Progenitor cell of endocrine pancreas (in vitro differentiated cells): ENCODE measurements around the gene TCOF1. TPM values are rescaled to one million over a fixed set of nuclear protein-coding genes. Genes with fewer than 3 reads are reported as not detected.

Source experiments
- DNase-seq: peaks from one replicate; pipeline ENCODE4 v3.0.0; 2021; ENCODE audit warnings: low spot score; ENCODE audit not compliant: unreplicated experiment
- H3K27ac Mint-ChIP-seq: 2 replicates; pipeline ENCODE4 v1.8.0; 2021; ENCODE audit warnings: mild to moderate bottlenecking, moderate library complexity, mixed read lengths
- H3K27me3 Mint-ChIP-seq: 2 replicates; pipeline ENCODE4 v1.8.0; 2021; ENCODE audit warnings: mixed read lengths
- H3K36me3 Mint-ChIP-seq: 2 replicates; pipeline ENCODE4 v1.8.0; 2022; ENCODE audit warnings: mixed read lengths; ENCODE audit not compliant: insufficient read depth
- H3K4me1 Mint-ChIP-seq: 2 replicates; pipeline ENCODE4 v1.8.0; 2021; ENCODE audit warnings: low read depth, mixed read lengths
- H3K4me3 Mint-ChIP-seq: 2 replicates; pipeline ENCODE4 v1.8.0; 2021; ENCODE audit warnings: low read depth, mild to moderate bottlenecking, moderate library complexity, mixed read lengths
- H3K9me3 Mint-ChIP-seq: 2 replicates; pipeline ENCODE4 v1.8.0; 2021; ENCODE audit warnings: low read depth, mixed read lengths
- long read RNA-seq: library from polyadenylated mRNA; unstranded; transcript quantifications from one replicate; pipeline ENCODE4 v2.0.0, GENCODE V29; 2020
- total RNA-seq: library from RNA; stranded (reverse); gene quantifications from 2 replicates; pipeline ENCODE4 v1.2.1, GENCODE V29; 2021
- TF ChIP-seq, protein P1 (sequence below): fragments of 200-600 bp; sonication (generic); IDR thresholded peaks from one replicate; pipeline ENCODE4 v1.5.0; 2021; ENCODE audit warnings: antibody characterized with exemption, mild to moderate bottlenecking; ENCODE audit not compliant: unreplicated experiment

Gene TCOF1, protein sequence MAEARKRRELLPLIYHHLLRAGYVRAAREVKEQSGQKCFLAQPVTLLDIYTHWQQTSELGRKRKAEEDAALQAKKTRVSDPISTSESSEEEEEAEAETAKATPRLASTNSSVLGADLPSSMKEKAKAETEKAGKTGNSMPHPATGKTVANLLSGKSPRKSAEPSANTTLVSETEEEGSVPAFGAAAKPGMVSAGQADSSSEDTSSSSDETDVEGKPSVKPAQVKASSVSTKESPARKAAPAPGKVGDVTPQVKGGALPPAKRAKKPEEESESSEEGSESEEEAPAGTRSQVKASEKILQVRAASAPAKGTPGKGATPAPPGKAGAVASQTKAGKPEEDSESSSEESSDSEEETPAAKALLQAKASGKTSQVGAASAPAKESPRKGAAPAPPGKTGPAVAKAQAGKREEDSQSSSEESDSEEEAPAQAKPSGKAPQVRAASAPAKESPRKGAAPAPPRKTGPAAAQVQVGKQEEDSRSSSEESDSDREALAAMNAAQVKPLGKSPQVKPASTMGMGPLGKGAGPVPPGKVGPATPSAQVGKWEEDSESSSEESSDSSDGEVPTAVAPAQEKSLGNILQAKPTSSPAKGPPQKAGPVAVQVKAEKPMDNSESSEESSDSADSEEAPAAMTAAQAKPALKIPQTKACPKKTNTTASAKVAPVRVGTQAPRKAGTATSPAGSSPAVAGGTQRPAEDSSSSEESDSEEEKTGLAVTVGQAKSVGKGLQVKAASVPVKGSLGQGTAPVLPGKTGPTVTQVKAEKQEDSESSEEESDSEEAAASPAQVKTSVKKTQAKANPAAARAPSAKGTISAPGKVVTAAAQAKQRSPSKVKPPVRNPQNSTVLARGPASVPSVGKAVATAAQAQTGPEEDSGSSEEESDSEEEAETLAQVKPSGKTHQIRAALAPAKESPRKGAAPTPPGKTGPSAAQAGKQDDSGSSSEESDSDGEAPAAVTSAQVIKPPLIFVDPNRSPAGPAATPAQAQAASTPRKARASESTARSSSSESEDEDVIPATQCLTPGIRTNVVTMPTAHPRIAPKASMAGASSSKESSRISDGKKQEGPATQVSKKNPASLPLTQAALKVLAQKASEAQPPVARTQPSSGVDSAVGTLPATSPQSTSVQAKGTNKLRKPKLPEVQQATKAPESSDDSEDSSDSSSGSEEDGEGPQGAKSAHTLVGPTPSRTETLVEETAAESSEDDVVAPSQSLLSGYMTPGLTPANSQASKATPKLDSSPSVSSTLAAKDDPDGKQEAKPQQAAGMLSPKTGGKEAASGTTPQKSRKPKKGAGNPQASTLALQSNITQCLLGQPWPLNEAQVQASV (N-terminal part only)
- total RNA-seq, result 58.9 and 66.7 TPM in 2 replicates
- long read RNA-seq, full-length matches to known transcripts, result 2 of 66 reads
- long read RNA-seq, partial matches to known transcripts, result 52 of 66 reads
- long read RNA-seq, other reads (novel, unspliced or antisense), result 12 of 66 reads

DNA sequence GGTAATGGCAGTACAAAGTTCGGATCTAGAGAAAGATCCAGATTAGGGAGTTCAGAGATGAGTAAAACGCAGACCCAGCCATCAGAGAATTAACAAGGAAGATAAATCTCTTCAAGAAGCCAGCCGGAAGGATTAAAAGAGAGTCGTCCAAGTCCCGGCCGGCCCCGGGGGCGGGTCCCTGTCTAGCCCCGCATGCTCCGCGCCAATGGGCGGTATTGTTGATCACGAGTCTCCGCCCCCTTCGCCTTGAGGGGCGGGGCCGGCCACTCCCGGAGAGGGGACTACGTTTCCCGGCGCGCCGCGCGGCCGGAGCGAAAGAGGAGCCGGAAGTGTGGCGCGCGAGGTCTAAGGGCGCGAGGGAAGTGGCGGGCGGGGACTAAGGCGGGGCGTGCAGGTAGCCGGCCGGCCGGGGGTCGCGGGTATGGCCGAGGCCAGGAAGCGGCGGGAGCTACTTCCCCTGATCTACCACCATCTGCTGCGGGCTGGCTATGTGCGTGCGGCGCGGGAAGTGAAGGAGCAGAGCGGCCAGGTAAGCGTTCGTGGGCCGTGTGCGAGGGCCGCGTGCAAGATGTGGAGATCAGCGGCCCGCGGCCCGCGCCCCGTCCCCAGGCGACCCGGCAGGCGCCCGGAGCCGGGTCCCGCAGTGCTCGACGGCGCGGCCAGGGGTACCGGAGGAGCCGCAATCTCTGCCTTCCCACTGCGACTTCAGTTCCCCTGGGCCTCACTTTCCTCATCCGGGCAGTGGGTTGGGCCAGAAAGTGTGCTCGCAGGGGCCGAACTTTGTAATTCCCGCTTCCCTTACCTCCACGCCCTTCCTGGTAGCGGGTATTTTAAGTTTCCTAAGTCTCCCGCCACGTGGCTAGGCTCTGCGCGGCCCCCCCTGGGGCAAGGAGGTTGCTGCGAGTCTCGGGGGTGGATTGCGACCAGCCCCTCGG, at the start of gene TCOF1:
TCOF1 (plus strand) TSS at position 372 of the 935 bp plus-strand sequence; CDS start at position 422, 50 bp downstream.
- H3K9me3 Mint-ChIP-seq, result no peaks in the 10 kb centered on the region
- peaks cover 17% of the 10 kb centered on the region for H3K4me1 Mint-ChIP-seq
- H3K27ac Mint-ChIP-seq, result peak within 1 kb of the TSS; percentile 89
- TF ChIP-seq, protein P1, sequence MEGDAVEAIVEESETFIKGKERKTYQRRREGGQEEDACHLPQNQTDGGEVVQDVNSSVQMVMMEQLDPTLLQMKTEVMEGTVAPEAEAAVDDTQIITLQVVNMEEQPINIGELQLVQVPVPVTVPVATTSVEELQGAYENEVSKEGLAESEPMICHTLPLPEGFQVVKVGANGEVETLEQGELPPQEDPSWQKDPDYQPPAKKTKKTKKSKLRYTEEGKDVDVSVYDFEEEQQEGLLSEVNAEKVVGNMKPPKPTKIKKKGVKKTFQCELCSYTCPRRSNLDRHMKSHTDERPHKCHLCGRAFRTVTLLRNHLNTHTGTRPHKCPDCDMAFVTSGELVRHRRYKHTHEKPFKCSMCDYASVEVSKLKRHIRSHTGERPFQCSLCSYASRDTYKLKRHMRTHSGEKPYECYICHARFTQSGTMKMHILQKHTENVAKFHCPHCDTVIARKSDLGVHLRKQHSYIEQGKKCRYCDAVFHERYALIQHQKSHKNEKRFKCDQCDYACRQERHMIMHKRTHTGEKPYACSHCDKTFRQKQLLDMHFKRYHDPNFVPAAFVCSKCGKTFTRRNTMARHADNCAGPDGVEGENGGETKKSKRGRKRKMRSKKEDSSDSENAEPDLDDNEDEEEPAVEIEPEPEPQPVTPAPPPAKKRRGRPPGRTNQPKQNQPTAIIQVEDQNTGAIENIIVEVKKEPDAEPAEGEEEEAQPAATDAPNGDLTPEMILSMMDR, result no peak
- H3K36me3 Mint-ChIP-seq, result peaks cover 8% of the 10 kb centered on the region
- H3K27me3 Mint-ChIP-seq, result peaks cover 12% of the 10 kb centered on the region
- peak; percentile 96 for DNase-seq
- peak within 1 kb of the TSS; percentile 87 for H3K4me3 Mint-ChIP-seq

- no peak overlapping the region for H3K4me3 Mint-ChIP-seq
- TF ChIP-seq, protein P1, result no peak
- no peaks in the 10 kb centered on the region for H3K9me3 Mint-ChIP-seq
- DNase-seq, result no peak
- H3K27ac Mint-ChIP-seq, result no peak overlapping the region
- H3K36me3 Mint-ChIP-seq, result no peaks in the 10 kb centered on the region
- peaks cover 24% of the 10 kb centered on the region for H3K27me3 Mint-ChIP-seq
- H3K4me1 Mint-ChIP-seq, result peaks cover 5% of the 10 kb centered on the region
Measured at GRCh38 chr5:150309101-150309885, 48.2 kb upstream of the TCOF1 start.

GRCh38 chr5:150309886-150310239, 47.6 kb upstream of the TCOF1 start:
- no peak for DNase-seq
- Mint-ChIP-seq H3K27me3 (peaks cover 22% of the 10 kb centered on the region), H3K4me3 (no peak overlapping the region), H3K4me1 (peaks cover 5% of the 10 kb centered on the region), H3K36me3 (no peaks in the 10 kb centered on the region), H3K27ac (no peak overlapping the region), H3K9me3 (no peaks in the 10 kb centered on the region)
- TF ChIP-seq, protein P1, result no peak

DNA sequence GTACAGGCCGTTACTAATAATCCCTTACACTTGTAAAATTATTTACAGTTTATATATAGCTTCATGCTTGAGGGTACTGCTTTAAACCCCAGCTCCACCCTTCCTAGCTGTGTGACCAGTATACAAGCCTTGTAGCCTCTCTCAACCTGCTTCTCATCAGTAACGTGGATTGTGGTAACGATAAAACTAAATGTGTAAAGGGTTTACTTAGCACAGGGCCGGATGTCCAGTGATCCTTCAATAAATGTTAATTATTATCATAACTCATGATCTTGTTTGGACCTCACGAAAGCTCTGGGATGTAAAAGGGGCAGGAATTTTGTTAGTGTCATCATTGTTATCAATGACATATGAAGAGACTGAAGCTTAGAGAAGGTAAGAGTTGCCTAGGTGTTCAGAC, 47.3 kb upstream of the TCOF1 start:
- Mint-ChIP-seq H3K27ac (no peak overlapping the region), H3K4me1 (peaks cover 5% of the 10 kb centered on the region), H3K36me3 (no peaks in the 10 kb centered on the region), H3K9me3 (no peaks in the 10 kb centered on the region), H3K4me3 (no peak overlapping the region), H3K27me3 (peaks cover 18% of the 10 kb centered on the region)
- TF ChIP-seq, protein P1, result no peak
- no peak for DNase-seq
